SK-N-SH (cell line): ENCODE results near the gene IL3. TPM values are rescaled to one million over a fixed set of nuclear protein-coding genes. Genes with fewer than 3 reads are reported as not detected.

Source experiments
- CTCF ChIA-PET: fragments of 300-600, 350-600 bp; formaldehyde crosslinking; extraction: SDS; loops from one replicate; lab custom pipeline; 2021; lab: Yijun Ruan, JAX
- POLR2A ChIA-PET: fragments of 350-600 bp; sonication (Branson Sonifier 250); formaldehyde crosslinking; extraction: SDS; loops from one replicate; lab custom pipeline; 2020; ENCODE audit warnings: antibody characterized with exemption, inconsistent platforms; lab: Yijun Ruan, JAX
- DNase-seq: peaks from one replicate; pipeline ENCODE4 v3.0.0; 2012
- H2AFZ ChIP-seq: fragments of 200-600 bp; sonication (generic); 2 replicates; pipeline ENCODE4 v1.8.1; 2016; ENCODE audit warnings: antibody characterized with exemption, mild to moderate bottlenecking, low read depth
- H3F3A ChIP-seq: fragments of 200-600 bp; sonication (generic); replicated peaks from 2 replicates; pipeline ENCODE3; 2016; ENCODE audit warnings: antibody characterized with exemption, mild to moderate bottlenecking; ENCODE audit not compliant: insufficient read depth
- H3K27ac ChIP-seq, 2 experiments: fragments of 200-500 bp in 1 of 2; fragments of 200-600 bp in 1 of 2; sonication (Bioruptor generic) in 1 of 2; sonication (generic), shearing (Covaris generic) in 1 of 2; 2 replicates each; pipeline versions ENCODE4 v1.5.1 to v1.6.1; 2014 to 2016; ENCODE audit warnings: low read depth in 2 of 2, inconsistent platforms in 1 of 2, low read length in 1 of 2, mild to moderate bottlenecking in 1 of 2, mixed read lengths in 1 of 2
- H3K27me3 ChIP-seq: fragments of 200-600 bp; sonication (generic), shearing (Covaris generic); 2 replicates; pipeline ENCODE4 v1.6.1; 2016; ENCODE audit warnings: mixed run types; ENCODE audit not compliant: insufficient read depth
- H3K36me3 ChIP-seq, 2 experiments: fragments of 200-500 bp in 1 of 2; fragments of 200-600 bp in 1 of 2; sonication (Bioruptor generic) in 1 of 2; sonication (generic) in 1 of 2; replicated peaks in 1 of 2; 2 replicates each; pipeline versions ENCODE3 to v1.5.1; 2014 to 2016; ENCODE audit warnings: low read length in 1 of 2, mild to moderate bottlenecking in 1 of 2; ENCODE audit not compliant: insufficient read depth in 2 of 2, control insufficient read depth in 1 of 2
- H3K4me1 ChIP-seq, 2 experiments: fragments of 200-500 bp in 1 of 2; fragments of 200-600 bp in 1 of 2; sonication (Bioruptor generic) in 1 of 2; sonication (generic), shearing (Covaris generic) in 1 of 2; 2 replicates each; pipeline versions ENCODE4 v1.5.1 to v1.6.1; 2014 to 2016; ENCODE audit warnings: low read depth in 1 of 2, low read length in 1 of 2, mixed run types in 1 of 2; ENCODE audit not compliant: insufficient read depth in 2 of 2, control insufficient read depth in 1 of 2
- H3K4me2 ChIP-seq: fragments of 200-600 bp; sonication (generic), shearing (Covaris generic); 2 replicates; pipeline ENCODE4 v1.6.1; 2017; ENCODE audit warnings: mixed run types
- H3K4me3 ChIP-seq, 2 experiments: fragments of 200-500 bp in 1 of 2; fragments of 200-600 bp in 1 of 2; sonication (Bioruptor generic) in 1 of 2; sonication (generic), shearing (Covaris generic) in 1 of 2; 2 replicates each; pipeline versions ENCODE4 v1.5.1 to v1.8.1; 2014 to 2016; ENCODE audit warnings: low read depth in 2 of 2, inconsistent platforms in 1 of 2, low read length in 1 of 2, mild to moderate bottlenecking in 1 of 2, mixed read lengths in 1 of 2, moderate library complexity in 1 of 2
- H3K79me2 ChIP-seq: fragments of 200-600 bp; sonication (generic); 2 replicates; pipeline ENCODE4 v1.8.1; 2017; ENCODE audit warnings: mild to moderate bottlenecking; ENCODE audit not compliant: insufficient read depth
- H3K9ac ChIP-seq: fragments of 200-600 bp; sonication (generic); 2 replicates; pipeline ENCODE4 v1.6.1; 2017; ENCODE audit warnings: mixed run types
- H3K9me2 ChIP-seq: fragments of 200-600 bp; sonication (generic); 2 replicates; pipeline ENCODE4 v1.6.1; 2017; ENCODE audit warnings: mixed run types
- H3K9me3 ChIP-seq: fragments of 200-600 bp; sonication (generic); 2 replicates; pipeline ENCODE4 v1.6.1; 2017; ENCODE audit warnings: mixed run types, mild to moderate bottlenecking, moderate library complexity
- H4K20me1 ChIP-seq: fragments of 200-600 bp; sonication (generic); 2 replicates; pipeline ENCODE4 v1.6.1; 2017; ENCODE audit warnings: mild to moderate bottlenecking, mixed run types; ENCODE audit not compliant: insufficient read depth
- CHD2 ChIP-seq: fragments of 150-350 bp; IDR thresholded peaks from 2 replicates; pipeline ENCODE4 v1.6.1; 2018; ENCODE audit warnings: low read length; ENCODE audit not compliant: partially characterized antibody
- ELF1 ChIP-seq: IDR thresholded peaks from 2 replicates; pipeline ENCODE4 v1.4.0; 2012
- FOSL2 ChIP-seq: IDR thresholded peaks from 2 replicates; pipeline ENCODE4 v1.4.0; 2012; ENCODE audit warnings: low read depth, mild to moderate bottlenecking, moderate library complexity, borderline replicate concordance
- FOXJ3 ChIP-seq: sonication (generic); formaldehyde crosslinking; IDR thresholded peaks from 2 replicates; pipeline ENCODE4 v1.5.1; 2020; ENCODE audit warnings: mild to moderate bottlenecking, missing genetic modification reagents
- GATA2 ChIP-seq: sonication (generic); formaldehyde crosslinking; IDR thresholded peaks from 2 replicates; pipeline ENCODE4 v1.5.0; 2020; ENCODE audit warnings: mild to moderate bottlenecking, missing genetic modification reagents
- MEF2A ChIP-seq: IDR thresholded peaks from 2 replicates; pipeline ENCODE4 v1.4.0; 2012; ENCODE audit warnings: low read depth, borderline replicate concordance
- MXI1 ChIP-seq: IDR thresholded peaks from 2 replicates; pipeline ENCODE4 v1.6.1; 2012; ENCODE audit warnings: mild to moderate bottlenecking, low read depth, low read length, improper control_type of control experiment
- NFIC ChIP-seq: IDR thresholded peaks from 2 replicates; pipeline ENCODE4 v1.4.0; 2012; ENCODE audit warnings: borderline replicate concordance
- NRF1 ChIP-seq: IDR thresholded peaks from 2 replicates; pipeline ENCODE4 v1.6.1; 2012; ENCODE audit warnings: low read depth, mild to moderate bottlenecking, low read length
- POLR2AphosphoS5 ChIP-seq: IDR thresholded peaks from 2 replicates; pipeline ENCODE4 v1.6.1; 2012; ENCODE audit warnings: low read depth, low read length
- RCOR1 ChIP-seq: fragments of 150-350 bp; IDR thresholded peaks from 2 replicates; pipeline ENCODE4 v1.6.1; 2017; ENCODE audit warnings: antibody characterized with exemption, low read length
- RFX5 ChIP-seq: IDR thresholded peaks from 2 replicates; pipeline ENCODE4 v1.6.1; 2012; ENCODE audit warnings: mild to moderate bottlenecking, improper control_type of control experiment, low read length
- SIN3A ChIP-seq: IDR thresholded peaks from 2 replicates; pipeline ENCODE4 v1.6.1; 2012; ENCODE audit warnings: low read depth, mild to moderate bottlenecking, low read length, moderate library complexity, borderline replicate concordance
- TCF12 ChIP-seq: IDR thresholded peaks from 2 replicates; pipeline ENCODE4 v1.4.0; 2012
- TEAD4 ChIP-seq: IDR thresholded peaks from 2 replicates; pipeline ENCODE4 v1.4.0; 2012; ENCODE audit warnings: mild to moderate bottlenecking, borderline replicate concordance; ENCODE audit not compliant: insufficient read depth
- WGBS: methylation state at CpG from one replicate; pipeline ENCODE4 v1.1.6; 2017; ENCODE audit warnings: low lambda C conversion rate; 5-methylcytosine and 5-hydroxymethylcytosine counted together
- polyA plus RNA-seq, 3 experiments: library from polyadenylated mRNA; depleted of rRNA; stranded (reverse); fragments of >200 nt; gene quantifications; 2 replicates each; pipeline ENCODE4 v1.2.3, GENCODE V29; 2012
- TF ChIP-seq, protein P1 (sequence below): IDR thresholded peaks from 2 replicates; pipeline ENCODE4 v1.6.1; 2012; ENCODE audit warnings: mild to moderate bottlenecking, low read depth, low read length, moderate library complexity
- TF ChIP-seq, protein P2 (sequence below): IDR thresholded peaks from 2 replicates; pipeline ENCODE4 v1.4.0; 2012; ENCODE audit warnings: low read depth, borderline replicate concordance

Gene IL3
- polyA plus RNA-seq, 1 of the 3 experiments (the other 2 are of a cell fraction) = not detected

DNA sequence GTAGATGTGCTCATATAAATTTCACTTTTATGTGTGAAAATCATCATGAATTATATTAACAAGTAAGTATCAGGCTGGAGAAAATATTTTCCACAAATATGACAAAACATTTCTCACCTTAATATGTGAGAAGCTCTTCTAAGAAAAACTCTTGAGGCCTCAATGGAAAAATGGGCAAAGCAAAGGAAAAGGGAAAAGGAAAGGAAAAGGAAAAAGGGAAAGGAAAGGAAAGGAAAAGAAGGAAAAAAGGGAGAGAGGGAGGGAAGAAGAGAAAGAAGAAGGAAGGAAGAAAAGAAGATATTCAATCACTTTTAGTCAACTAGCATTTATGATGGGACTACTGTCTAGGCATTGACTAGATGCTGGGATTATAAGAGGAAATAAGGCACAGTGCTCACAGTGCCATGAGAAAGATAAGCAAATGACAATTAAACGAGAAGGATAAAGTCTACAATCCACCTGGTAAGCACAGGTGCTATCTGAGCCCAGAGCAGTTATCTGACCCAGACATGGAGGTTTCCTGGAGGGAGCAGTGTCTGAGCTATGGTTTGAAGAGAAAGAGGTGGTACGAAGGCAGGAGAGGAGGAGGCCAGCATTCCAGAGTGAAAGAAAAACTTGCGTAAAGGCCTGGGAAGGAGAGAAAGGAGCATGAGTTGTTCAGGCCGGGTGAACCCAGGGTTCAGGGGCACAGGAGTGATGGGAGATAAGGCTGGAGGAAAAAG, 30.7 kb upstream of the IL3 start:
- Histone ChIP-seq H3K4me3 (no peak overlapping the region), H4K20me1 (no peaks in the 10 kb centered on the region), H3K36me3 (no peaks in the 10 kb centered on the region), H3K4me2 (no peak overlapping the region), H3K4me1 (peaks cover 0 to 2% of the 10 kb centered on the region in 2 experiments; a peak in 1 of 4 replicates), H3K9ac (no peak overlapping the region), H3K9me2 (no peaks in the 10 kb centered on the region), H3K9me3 (no peaks in the 10 kb centered on the region), H3K79me2 (no peaks in the 10 kb centered on the region), H2AFZ (no peak overlapping the region), H3K27me3 (no peaks in the 10 kb centered on the region), H3K27ac (no peak overlapping the region), H3F3A (no peaks in the 10 kb centered on the region)
- ChIA-PET CTCF (interaction anchor here (0.7 to 1.3 kb wide), 2 partner anchors 33 to 440 kb away, joined by 3 to 5 read pairs; no protein-coding TSS in a partner anchor), POLR2A (no interaction called here)
- TF ChIP-seq RCOR1 (no peak), MXI1 (no peak), FOSL2 (no peak), NRF1 (no peak), MEF2A (no peak), SIN3A (no peak), CHD2 (no peak), TCF12 (no peak)
- no peak for DNase-seq
- 31% methylated on average over 4 of the region's 4 CpGs for WGBS

DNA sequence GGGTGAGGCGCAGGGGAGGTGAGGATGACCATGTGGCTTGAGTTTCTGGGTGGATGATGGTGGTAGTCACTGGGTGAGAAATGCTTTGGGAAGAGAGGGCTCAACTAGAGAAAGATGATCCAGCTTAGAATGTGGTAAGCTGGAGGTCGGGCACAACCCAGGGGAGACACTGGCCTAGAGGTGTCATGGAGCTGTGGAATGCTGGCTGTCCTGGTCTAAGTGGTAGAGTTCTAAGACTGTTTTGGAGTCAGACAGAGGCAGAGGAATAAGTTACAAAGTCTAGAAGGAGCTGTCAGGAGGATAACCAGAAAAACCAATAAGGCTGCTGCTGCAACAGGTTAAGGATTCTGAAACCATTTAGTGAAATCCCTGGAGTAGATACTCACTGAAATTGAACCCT, 29.8 kb upstream of the IL3 start:
- H3K9me2 ChIP-seq = no peaks in the 10 kb centered on the region
- TF ChIP-seq, protein P1, sequence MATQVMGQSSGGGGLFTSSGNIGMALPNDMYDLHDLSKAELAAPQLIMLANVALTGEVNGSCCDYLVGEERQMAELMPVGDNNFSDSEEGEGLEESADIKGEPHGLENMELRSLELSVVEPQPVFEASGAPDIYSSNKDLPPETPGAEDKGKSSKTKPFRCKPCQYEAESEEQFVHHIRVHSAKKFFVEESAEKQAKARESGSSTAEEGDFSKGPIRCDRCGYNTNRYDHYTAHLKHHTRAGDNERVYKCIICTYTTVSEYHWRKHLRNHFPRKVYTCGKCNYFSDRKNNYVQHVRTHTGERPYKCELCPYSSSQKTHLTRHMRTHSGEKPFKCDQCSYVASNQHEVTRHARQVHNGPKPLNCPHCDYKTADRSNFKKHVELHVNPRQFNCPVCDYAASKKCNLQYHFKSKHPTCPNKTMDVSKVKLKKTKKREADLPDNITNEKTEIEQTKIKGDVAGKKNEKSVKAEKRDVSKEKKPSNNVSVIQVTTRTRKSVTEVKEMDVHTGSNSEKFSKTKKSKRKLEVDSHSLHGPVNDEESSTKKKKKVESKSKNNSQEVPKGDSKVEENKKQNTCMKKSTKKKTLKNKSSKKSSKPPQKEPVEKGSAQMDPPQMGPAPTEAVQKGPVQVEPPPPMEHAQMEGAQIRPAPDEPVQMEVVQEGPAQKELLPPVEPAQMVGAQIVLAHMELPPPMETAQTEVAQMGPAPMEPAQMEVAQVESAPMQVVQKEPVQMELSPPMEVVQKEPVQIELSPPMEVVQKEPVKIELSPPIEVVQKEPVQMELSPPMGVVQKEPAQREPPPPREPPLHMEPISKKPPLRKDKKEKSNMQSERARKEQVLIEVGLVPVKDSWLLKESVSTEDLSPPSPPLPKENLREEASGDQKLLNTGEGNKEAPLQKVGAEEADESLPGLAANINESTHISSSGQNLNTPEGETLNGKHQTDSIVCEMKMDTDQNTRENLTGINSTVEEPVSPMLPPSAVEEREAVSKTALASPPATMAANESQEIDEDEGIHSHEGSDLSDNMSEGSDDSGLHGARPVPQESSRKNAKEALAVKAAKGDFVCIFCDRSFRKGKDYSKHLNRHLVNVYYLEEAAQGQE = no peak
- TF ChIP-seq NFIC (no peak), RFX5 (no peak), FOSL2 (no peak), POLR2AphosphoS5 (no peak), GATA2 (no peak), TEAD4 (no peak), ELF1 (no peak), FOXJ3 (no peak)
- TF ChIP-seq, protein P2, sequence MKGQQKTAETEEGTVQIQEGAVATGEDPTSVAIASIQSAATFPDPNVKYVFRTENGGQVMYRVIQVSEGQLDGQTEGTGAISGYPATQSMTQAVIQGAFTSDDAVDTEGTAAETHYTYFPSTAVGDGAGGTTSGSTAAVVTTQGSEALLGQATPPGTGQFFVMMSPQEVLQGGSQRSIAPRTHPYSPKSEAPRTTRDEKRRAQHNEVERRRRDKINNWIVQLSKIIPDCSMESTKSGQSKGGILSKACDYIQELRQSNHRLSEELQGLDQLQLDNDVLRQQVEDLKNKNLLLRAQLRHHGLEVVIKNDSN = no peak
- no peaks in the 10 kb centered on the region for H3K36me3 ChIP-seq
- no peak overlapping the region for H3K9ac ChIP-seq
- 17% methylated on average over 2 of the region's 2 CpGs for WGBS
- no peaks in the 10 kb centered on the region for H3K9me3 ChIP-seq
- H3F3A ChIP-seq = no peaks in the 10 kb centered on the region
- H3K4me2 ChIP-seq = no peak overlapping the region
- no peak overlapping the region for H3K27ac ChIP-seq
- no peaks in the 10 kb centered on the region for H3K79me2 ChIP-seq
- POLR2A ChIA-PET = no interaction called here
- H3K27me3 ChIP-seq = no peaks in the 10 kb centered on the region
- no peak overlapping the region for H2AFZ ChIP-seq
- no peaks in the 10 kb centered on the region for H4K20me1 ChIP-seq
- no peak for DNase-seq
- H3K4me1 ChIP-seq = no peaks in the 10 kb centered on the region
- CTCF ChIA-PET = interaction anchor here (1.2 kb wide), 1 partner anchor 34 kb away, joined by 4 read pairs; no protein-coding TSS in a partner anchor
- H3K4me3 ChIP-seq = no peak overlapping the region
